ENCODE results near the gene PIP4K2A. TPM values are rescaled to one million over a fixed set of nuclear protein-coding genes. Genes with fewer than 3 reads are reported as not detected.
A peak's percentile ranks its signal among the peaks of the same experiment; 100 is the strongest.
"Not testable (repeated sequence)": the region's sequence is repeated elsewhere in the genome, so short reads cannot be mapped to it uniquely, and the experiment has no call there.

The PIP4K2A gene
- total RNA-seq, 2 donors from 2014 or later = 42.6 to 58.6 TPM

GRCh38 chr10:22720667-22721066, 6.3 kb upstream of the PIP4K2A start:
- Histone ChIP-seq H3K27ac (no peak overlapping the region), H3K4me1 (ENCODE audit: control insufficient read depth in 1 of 2, low read depth in 2 of 2) (peaks cover 0 to 3% of the 10 kb centered on the region in 2 donors), H3K9me3 (no peaks in the 10 kb centered on the region), H3K36me3 (no peaks in the 10 kb centered on the region), H3K27me3 (replicated peaks; ENCODE audit: insufficient read depth) (no peaks in the 10 kb centered on the region), H3K4me3 (no peak overlapping the region)
- no peak for ATAC-seq (ENCODE audit: insufficient number of reproducible peaks, low FRiP score, low read depth)
- no peak for DNase-seq (ENCODE audit: low spot score)
- no peak for TF ChIP-seq CTCF (IDR thresholded peaks at IDR 0.05)

GRCh38 chr10:22719406-22720042, 5.1 kb upstream of the PIP4K2A start:
- no peak for ATAC-seq (ENCODE audit: insufficient number of reproducible peaks, low FRiP score, low read depth)
- Histone ChIP-seq H3K4me3 (no peak overlapping the region), H3K36me3 (no peaks in the 10 kb centered on the region), H3K27me3 (replicated peaks; ENCODE audit: insufficient read depth) (no peaks in the 10 kb centered on the region), H3K9me3 (no peaks in the 10 kb centered on the region), H3K4me1 (ENCODE audit: control insufficient read depth in 1 of 2, low read depth in 2 of 2) (peaks cover 0 to 6% of the 10 kb centered on the region in 2 donors), H3K27ac (no peak overlapping the region)
- TF ChIP-seq CTCF (IDR thresholded peaks at IDR 0.05) = no peak
- DNase-seq (ENCODE audit: low spot score) = no peak

- not testable (repeated sequence) for H3K36me3 ChIP-seq; H3K27me3 ChIP-seq (replicated peaks; ENCODE audit: insufficient read depth); H3K4me3 ChIP-seq; H3K9me3 ChIP-seq; DNase-seq (ENCODE audit: low spot score); ATAC-seq (ENCODE audit: insufficient number of reproducible peaks, low FRiP score, low read depth); H3K27ac ChIP-seq; H3K4me1 ChIP-seq (ENCODE audit: control insufficient read depth in 1 of 2, low read depth in 2 of 2)
Observed at GRCh38 chr10:22718659-22719058, 4.3 kb upstream of the PIP4K2A start.

- Histone ChIP-seq H3K27me3 (replicated peaks; ENCODE audit: insufficient read depth) (no peaks in the 10 kb centered on the region), H3K4me3 (no peak overlapping the region), H3K36me3 (no peaks in the 10 kb centered on the region), H3K9me3 (no peaks in the 10 kb centered on the region), H3K4me1 (ENCODE audit: control insufficient read depth in 1 of 2, low read depth in 2 of 2) (peaks cover 0 to 3% of the 10 kb centered on the region in 2 donors), H3K27ac (no peak overlapping the region)
- DNase-seq (ENCODE audit: low spot score) (no peak), ATAC-seq (ENCODE audit: insufficient number of reproducible peaks, low FRiP score, low read depth) (no peak)
- no peak for TF ChIP-seq CTCF (IDR thresholded peaks at IDR 0.05)
Observed at GRCh38 chr10:22717728-22718127, 3.4 kb upstream of the PIP4K2A start.

- Histone ChIP-seq H3K9me3 (no peaks in the 10 kb centered on the region), H3K4me1 (ENCODE audit: control insufficient read depth in 1 of 2, low read depth in 2 of 2) (peaks cover 0 to 3% of the 10 kb centered on the region in 2 donors), H3K27ac (no peak overlapping the region), H3K36me3 (no peaks in the 10 kb centered on the region), H3K27me3 (replicated peaks; ENCODE audit: insufficient read depth) (no peaks in the 10 kb centered on the region), H3K4me3 (no peak overlapping the region)
- TF ChIP-seq CTCF (IDR thresholded peaks at IDR 0.05) = no peak
- ATAC-seq (ENCODE audit: insufficient number of reproducible peaks, low FRiP score, low read depth) (no peak), DNase-seq (ENCODE audit: low spot score) (no peak)
Observed at GRCh38 chr10:22716943-22717342, 2.6 kb upstream of the PIP4K2A start.

DNA sequence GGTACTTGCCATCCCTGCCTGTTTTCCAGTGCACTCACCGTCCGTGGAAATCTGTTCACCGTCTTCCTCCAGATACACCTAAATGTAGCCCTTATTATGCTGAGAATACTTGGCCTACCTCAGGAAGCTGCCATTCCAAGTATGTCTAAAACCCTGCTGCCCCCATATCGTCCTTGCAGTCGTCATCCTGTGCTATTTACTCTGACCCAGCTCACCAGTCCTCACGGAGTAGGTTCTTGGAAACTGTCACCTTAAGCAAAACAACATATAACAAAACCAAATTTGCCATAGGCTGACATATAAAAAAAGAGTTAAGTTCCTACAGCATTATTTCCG, 880 bp upstream of the PIP4K2A start:
- Histone ChIP-seq H3K27me3 (replicated peaks; ENCODE audit: insufficient read depth) (no peaks in the 10 kb centered on the region), H3K9me3 (no peaks in the 10 kb centered on the region), H3K4me1 (ENCODE audit: control insufficient read depth in 1 of 2, low read depth in 2 of 2) (peaks cover 17 to 20% of the 10 kb centered on the region in 2 donors), H3K27ac (peak overlapping the region in 1 of 2 donors; percentile 75), H3K4me3 (peak overlapping the region; percentile 80), H3K36me3 (no peaks in the 10 kb centered on the region)
- ATAC-seq (ENCODE audit: insufficient number of reproducible peaks, low FRiP score, low read depth) (no peak), DNase-seq (ENCODE audit: low spot score) (no peak)
- TF ChIP-seq CTCF (IDR thresholded peaks at IDR 0.05) = no peak
